Type B pancreatic cell (in vitro differentiated cells): ENCODE results near the gene PEAK1. TPM values are rescaled to one million over a fixed set of nuclear protein-coding genes. Genes with fewer than 3 reads are reported as not detected.

Experiments used
- DNase-seq: peaks from one replicate; pipeline ENCODE4 v3.0.0; 2021; ENCODE audit warnings: mixed read lengths; ENCODE audit not compliant: unreplicated experiment; ENCODE audit errors: extremely low spot score
- H3K27ac Mint-ChIP-seq: 2 replicates; pipeline ENCODE4 v1.8.0; 2021; ENCODE audit warnings: mild to moderate bottlenecking, mixed read lengths
- H3K27me3 Mint-ChIP-seq: 2 replicates; pipeline ENCODE4 v1.8.0; 2021; ENCODE audit warnings: mixed read lengths
- H3K36me3 Mint-ChIP-seq: 2 replicates; pipeline ENCODE4 v1.8.0; 2021; ENCODE audit warnings: mixed read lengths
- H3K4me1 Mint-ChIP-seq: one replicate; pipeline ENCODE4 v1.8.0; 2021; ENCODE audit warnings: mixed read lengths; ENCODE audit not compliant: unreplicated experiment
- H3K4me3 Mint-ChIP-seq: 2 replicates; pipeline ENCODE4 v1.8.0; 2021; ENCODE audit warnings: mild to moderate bottlenecking, mixed read lengths
- H3K9me3 Mint-ChIP-seq: 2 replicates; pipeline ENCODE4 v1.8.0; 2021; ENCODE audit warnings: mixed read lengths
- total RNA-seq: library from RNA; stranded (reverse); gene quantifications from 2 replicates; pipeline ENCODE4 v1.2.1, GENCODE V29; 2021; ENCODE audit warnings: low replicate concordance
- TF ChIP-seq, protein P1 (sequence below): fragments of 200-600 bp; sonication (generic); conservative IDR thresholded peaks from 2 replicates; pipeline ENCODE4 v1.5.0; 2021; ENCODE audit warnings: antibody characterized with exemption, mild to moderate bottlenecking

Gene PEAK1
- total RNA-seq, 1 donor from 2014 or later: 35.0 TPM

- Mint-ChIP-seq H3K4me1 (no peaks in the 10 kb centered on the region), H3K9me3 (no peaks in the 10 kb centered on the region), H3K4me3 (no peak overlapping the region), H3K27me3 (no peaks in the 10 kb centered on the region), H3K36me3 (peaks cover 2% of the 10 kb centered on the region), H3K27ac (no peak overlapping the region)
- DNase-seq: no peak
- TF ChIP-seq, protein P1, sequence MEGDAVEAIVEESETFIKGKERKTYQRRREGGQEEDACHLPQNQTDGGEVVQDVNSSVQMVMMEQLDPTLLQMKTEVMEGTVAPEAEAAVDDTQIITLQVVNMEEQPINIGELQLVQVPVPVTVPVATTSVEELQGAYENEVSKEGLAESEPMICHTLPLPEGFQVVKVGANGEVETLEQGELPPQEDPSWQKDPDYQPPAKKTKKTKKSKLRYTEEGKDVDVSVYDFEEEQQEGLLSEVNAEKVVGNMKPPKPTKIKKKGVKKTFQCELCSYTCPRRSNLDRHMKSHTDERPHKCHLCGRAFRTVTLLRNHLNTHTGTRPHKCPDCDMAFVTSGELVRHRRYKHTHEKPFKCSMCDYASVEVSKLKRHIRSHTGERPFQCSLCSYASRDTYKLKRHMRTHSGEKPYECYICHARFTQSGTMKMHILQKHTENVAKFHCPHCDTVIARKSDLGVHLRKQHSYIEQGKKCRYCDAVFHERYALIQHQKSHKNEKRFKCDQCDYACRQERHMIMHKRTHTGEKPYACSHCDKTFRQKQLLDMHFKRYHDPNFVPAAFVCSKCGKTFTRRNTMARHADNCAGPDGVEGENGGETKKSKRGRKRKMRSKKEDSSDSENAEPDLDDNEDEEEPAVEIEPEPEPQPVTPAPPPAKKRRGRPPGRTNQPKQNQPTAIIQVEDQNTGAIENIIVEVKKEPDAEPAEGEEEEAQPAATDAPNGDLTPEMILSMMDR: no peak
Measured at GRCh38 chr15:77255385-77255784, 164.5 kb downstream of the PEAK1 start.

GRCh38 chr15:77251662-77252061 lies 168.2 kb downstream of the PEAK1 start:
- no peak for DNase-seq
- Mint-ChIP-seq H3K9me3 (no peaks in the 10 kb centered on the region), H3K4me3 (no peak overlapping the region), H3K27me3 (no peaks in the 10 kb centered on the region), H3K36me3 (peaks cover 4% of the 10 kb centered on the region), H3K4me1 (no peaks in the 10 kb centered on the region), H3K27ac (no peak overlapping the region)
- TF ChIP-seq, protein P1: no peak

DNA sequence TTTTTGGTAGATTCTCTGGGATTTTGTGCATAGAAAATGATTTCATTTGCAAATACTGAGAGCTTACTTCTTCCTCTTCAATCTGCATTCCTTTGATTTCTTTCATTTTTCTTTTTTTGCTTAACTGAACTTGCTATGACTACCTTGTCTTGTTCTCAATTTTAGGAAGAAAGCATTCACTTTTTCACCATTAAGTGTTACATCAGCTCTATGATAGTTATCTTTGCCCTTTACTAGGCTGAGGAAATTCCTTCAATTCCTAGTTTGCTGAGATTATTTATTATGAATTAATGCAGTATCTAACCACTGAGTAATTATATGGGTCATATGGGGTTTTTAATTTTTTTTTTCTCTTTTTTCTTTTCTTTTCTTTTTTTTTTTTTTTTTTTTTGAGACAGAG lies 172.8 kb downstream of the PEAK1 start:
- H3K36me3 Mint-ChIP-seq: peaks cover 4% of the 10 kb centered on the region
- TF ChIP-seq, protein P1: no peak
- H3K4me3 Mint-ChIP-seq: no peak overlapping the region
- H3K27ac Mint-ChIP-seq: no peak overlapping the region
- no peaks in the 10 kb centered on the region for H3K27me3 Mint-ChIP-seq
- no peak for DNase-seq
- no peaks in the 10 kb centered on the region for H3K9me3 Mint-ChIP-seq
- no peaks in the 10 kb centered on the region for H3K4me1 Mint-ChIP-seq

DNA sequence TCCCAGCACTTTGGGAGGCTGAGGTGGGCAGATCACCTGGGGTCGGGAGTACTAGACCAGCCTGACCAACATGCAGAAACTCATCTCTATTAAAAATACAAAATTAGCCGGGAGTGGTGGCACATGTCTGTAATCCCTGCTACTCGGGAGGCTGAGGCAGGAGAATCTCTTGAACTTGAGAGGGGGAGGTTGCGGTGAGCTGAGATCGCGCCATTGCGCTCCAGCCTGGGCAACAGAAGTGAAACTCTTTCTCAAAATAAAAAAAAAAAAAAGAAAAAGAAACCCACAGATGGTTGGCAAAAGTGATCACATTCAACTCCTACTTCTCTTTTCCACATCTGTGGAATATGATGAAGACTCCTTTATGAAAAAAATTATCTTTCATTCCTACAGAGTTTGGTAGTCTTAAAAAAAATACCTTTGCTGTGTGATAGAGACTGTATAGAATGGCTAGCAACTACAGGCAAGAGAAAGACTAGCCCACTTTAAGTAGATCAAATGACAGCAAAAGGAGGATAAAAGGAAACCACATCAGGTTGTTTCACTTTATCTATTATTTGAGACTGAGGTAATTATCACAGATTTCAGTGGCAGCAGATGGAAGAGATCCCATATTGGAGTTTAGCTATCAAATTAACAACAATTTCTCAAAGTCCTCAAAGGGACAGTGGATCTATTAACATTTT lies 176.0 kb downstream of the PEAK1 start:
- DNase-seq: no peak
- Mint-ChIP-seq H3K27me3 (no peaks in the 10 kb centered on the region), H3K36me3 (peaks cover 4% of the 10 kb centered on the region), H3K4me3 (no peak overlapping the region), H3K4me1 (peaks cover 2% of the 10 kb centered on the region), H3K27ac (no peak overlapping the region), H3K9me3 (no peaks in the 10 kb centered on the region)
- TF ChIP-seq, protein P1: no peak

DNA sequence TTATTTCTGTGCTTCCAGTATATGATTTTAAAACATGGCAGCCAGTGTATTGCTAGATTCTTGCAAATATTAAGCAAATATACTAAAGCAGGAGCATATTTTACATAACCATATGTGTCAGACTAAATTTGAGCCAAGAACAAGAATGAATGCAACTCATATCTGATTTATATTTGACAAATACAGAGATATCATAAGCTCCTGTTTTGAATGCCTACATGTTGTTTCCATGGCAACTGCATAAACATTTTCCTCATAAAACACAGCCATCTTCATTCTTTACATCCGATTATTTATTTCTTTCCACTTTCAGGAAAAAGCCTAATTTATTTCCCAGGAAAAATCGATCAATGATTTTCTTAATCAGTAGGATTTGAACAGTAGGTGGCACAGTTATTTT lies 176.8 kb downstream of the PEAK1 start:
- TF ChIP-seq, protein P1: no peak
- Mint-ChIP-seq H3K27ac (no peak overlapping the region), H3K9me3 (no peaks in the 10 kb centered on the region), H3K4me1 (peaks cover 4% of the 10 kb centered on the region), H3K4me3 (no peak overlapping the region), H3K27me3 (no peaks in the 10 kb centered on the region), H3K36me3 (peaks cover 4% of the 10 kb centered on the region)
- no peak for DNase-seq
